Mammary epithelial cell (primary cell): ENCODE data around the gene KHDC1L.

Source experiments
- CTCF ChIP-seq, 2 donors: IDR thresholded peaks in 1 of 2; conservative IDR thresholded peaks in 1 of 2; 2 replicates each; pipeline ENCODE4 v1.5.1; 2011 to 2012; ENCODE audit warnings: inconsistent platforms in 2 of 2, low read length in 2 of 2, mild to moderate bottlenecking in 2 of 2, control low read depth in 1 of 2, low read depth in 1 of 2; ENCODE audit not compliant: insufficient read depth in 1 of 2; ENCODE audit errors: extremely low read depth in 1 of 2
- EZH2 ChIP-seq: IDR thresholded peaks from 2 replicates; pipeline ENCODE4 v1.6.1; 2012; ENCODE audit warnings: low read length, inconsistent platforms, borderline replicate concordance

- TF ChIP-seq CTCF (conservative IDR thresholded peaks at IDR 0.05 in 1 of 2, IDR thresholded peaks at IDR 0.05 in 1 of 2; ENCODE audit: extremely low read depth in 1 of 2, insufficient read depth in 1 of 2, low read depth in 1 of 2, low read length in 2 of 2) (no peak), EZH2 (no peak)
These were observed 16.7 kb upstream of the KHDC1L start for GRCh38 chr6:73242001-73242400.
